ENCODE measurements around the gene CTNNBL1.

The CTNNBL1 gene

DNA sequence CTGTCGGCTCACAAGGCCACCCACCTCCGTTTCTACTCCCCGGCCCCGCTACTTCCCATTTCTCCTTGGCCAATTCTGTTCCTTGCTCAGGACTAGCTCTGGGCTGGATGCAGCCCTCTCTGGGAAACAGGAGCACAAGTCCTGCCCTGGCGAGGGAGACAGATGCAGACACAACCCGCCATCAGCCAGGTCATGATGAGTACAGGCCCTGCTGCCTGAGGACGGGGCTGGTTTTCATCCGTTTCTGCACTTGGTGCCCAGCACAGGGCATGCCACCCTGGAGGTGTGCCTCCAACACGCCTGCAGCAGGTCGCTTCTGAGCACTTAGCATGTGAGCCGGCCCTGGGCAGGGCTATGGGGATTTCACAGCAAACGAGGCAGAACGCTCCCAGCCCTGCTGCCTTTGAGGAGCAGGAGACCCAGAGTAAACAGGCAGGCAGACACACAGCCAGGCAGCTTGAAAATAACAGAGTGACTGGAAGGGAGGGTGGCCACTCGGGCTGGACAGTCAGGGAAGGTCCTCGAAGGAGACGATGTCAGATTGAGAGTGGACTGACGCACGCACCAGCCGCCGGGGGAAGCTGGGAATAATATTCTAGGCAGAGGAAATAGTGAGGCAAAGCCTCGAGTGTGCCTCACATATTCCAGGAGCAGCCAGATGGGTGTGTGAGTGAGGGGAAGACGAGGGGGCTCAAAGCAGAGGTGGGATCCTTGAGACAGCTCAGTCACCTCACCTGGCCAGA, 187.9 kb downstream of the CTNNBL1 start:
- no peak for DNase-seq
- H3K4me1 ChIP-seq = no peaks in the 10 kb centered on the region
- H3K27me3 ChIP-seq = peaks cover 0 to 22% of the 10 kb centered on the region in 2 donors
- H3K36me3 ChIP-seq = no peaks in the 10 kb centered on the region
- H3K27ac ChIP-seq = no peak overlapping the region
- no peak for TF ChIP-seq CTCF (IDR thresholded peaks at IDR 0.05)
- intact Hi-C loops (cut with DNase I; ENCODE audit: low total_unique reads) = no loop called here
- no peak overlapping the region for H3K4me3 ChIP-seq
- no peaks in the 10 kb centered on the region for H3K9me3 ChIP-seq

GRCh38 chr20:37882961-37883712, 189.3 kb downstream of the CTNNBL1 start:
- no peak for DNase-seq
- no peak overlapping the region for H3K4me3 ChIP-seq
- no peak for TF ChIP-seq CTCF (IDR thresholded peaks at IDR 0.05)
- no peak overlapping the region for H3K27ac ChIP-seq
- peaks cover 0 to 22% of the 10 kb centered on the region in 2 donors for H3K27me3 ChIP-seq
- H3K9me3 ChIP-seq = no peaks in the 10 kb centered on the region
- intact Hi-C loops (cut with DNase I; ENCODE audit: low total_unique reads) = no loop called here
- H3K36me3 ChIP-seq = no peaks in the 10 kb centered on the region
- H3K4me1 ChIP-seq = no peaks in the 10 kb centered on the region

DNA sequence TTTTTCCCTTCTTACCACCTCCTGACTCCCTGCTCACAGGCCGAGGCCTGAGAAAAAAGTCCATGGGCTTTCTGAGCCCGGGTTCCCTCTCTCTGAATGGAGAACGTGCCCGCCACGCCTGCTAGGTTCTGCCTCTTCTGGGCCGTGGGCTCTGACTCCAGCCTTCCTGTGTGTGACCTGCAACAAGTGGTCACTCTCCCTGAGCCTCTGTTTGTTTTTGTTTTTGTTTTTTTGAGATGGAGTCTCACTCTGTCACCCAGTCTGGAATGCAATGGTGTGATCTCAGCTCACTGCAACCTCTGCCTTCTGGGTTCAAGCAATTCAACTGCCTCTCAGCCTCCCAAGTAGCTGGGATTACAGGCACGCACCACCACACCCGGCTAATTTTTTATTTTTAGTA, 191.2 kb downstream of the CTNNBL1 start:
- no peak for DNase-seq
- Histone ChIP-seq H3K4me3 (no peak overlapping the region), H3K9me3 (no peaks in the 10 kb centered on the region), H3K36me3 (no peaks in the 10 kb centered on the region), H3K27ac (no peak overlapping the region), H3K4me1 (no peaks in the 10 kb centered on the region), H3K27me3 (peaks cover 0 to 22% of the 10 kb centered on the region in 2 donors)
- no peak for TF ChIP-seq CTCF (IDR thresholded peaks at IDR 0.05)
- intact Hi-C loops (cut with DNase I; ENCODE audit: low total_unique reads) = no loop called here

DNA sequence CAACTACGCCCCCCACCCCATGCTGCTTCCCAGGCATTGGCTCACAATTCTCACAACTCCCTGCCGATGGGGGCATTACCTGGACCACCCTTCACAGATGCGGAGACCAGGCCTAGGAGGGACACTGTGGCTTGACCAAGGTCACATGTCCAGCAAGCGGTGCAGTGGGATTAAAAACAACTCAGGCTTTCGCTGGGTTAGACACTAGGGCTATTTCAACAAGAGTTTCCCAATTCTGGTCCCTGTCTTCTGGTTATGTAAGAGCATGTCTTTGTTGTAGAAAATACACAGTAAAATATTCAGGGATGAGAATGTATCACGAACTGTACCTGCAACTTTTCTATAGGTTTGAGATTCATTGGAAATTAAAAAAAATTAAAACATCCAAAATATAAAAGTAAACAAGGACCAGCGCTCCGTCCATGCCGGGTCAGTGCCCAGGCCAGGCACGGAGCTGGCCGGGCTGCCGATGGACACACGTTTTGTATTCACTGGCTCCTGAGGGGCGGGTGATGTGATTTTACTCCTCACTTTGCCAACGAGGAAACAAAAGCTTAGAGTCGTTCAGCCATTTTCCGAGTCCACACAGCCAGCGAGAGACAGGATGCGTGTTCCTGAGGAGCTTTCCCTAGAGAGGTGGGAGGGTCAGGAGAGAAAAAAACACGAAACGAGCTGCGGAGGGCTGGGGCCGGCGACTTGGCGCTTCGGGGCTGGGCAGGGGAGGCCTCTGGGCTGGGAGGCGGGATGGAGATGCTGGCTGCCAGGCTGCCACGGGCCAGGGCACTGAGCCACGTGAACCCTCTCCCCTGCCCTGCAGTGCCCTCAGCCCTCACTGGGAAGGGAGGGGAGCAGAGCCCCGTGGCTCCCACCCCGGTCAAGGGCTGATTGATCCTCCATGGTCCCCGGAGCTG, 192.0 kb downstream of the CTNNBL1 start:
- intact Hi-C loops (cut with DNase I; ENCODE audit: low total_unique reads) = no loop called here
- DNase-seq = no peak
- no peak for TF ChIP-seq CTCF (IDR thresholded peaks at IDR 0.05)
- Histone ChIP-seq H3K4me3 (no peak overlapping the region), H3K27ac (no peak overlapping the region), H3K27me3 (peaks cover 0 to 22% of the 10 kb centered on the region in 2 donors), H3K36me3 (no peaks in the 10 kb centered on the region), H3K4me1 (no peaks in the 10 kb centered on the region), H3K9me3 (no peaks in the 10 kb centered on the region)

DNA sequence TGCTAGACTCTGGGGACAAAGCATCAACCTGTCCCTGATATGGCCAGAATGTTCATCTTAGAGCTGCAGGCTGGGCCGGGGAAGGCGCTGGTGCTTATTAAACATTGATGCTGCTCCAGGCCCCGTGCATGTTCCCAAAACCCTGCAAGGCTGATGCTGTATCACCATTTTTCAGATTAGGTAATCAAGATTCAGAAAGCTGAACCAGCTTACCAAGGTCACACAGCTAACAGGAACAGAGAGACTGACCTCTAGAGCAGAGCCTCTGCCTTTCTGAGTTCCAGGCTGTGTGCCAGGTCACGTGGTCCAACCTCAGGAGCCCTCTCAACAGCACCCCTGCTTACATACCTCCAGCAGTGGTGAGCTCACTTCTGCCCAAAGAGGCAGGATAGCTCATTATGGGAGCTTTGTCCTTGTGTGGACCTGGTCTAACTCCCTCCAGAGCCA, 193.0 kb downstream of the CTNNBL1 start:
- no peak for TF ChIP-seq CTCF (IDR thresholded peaks at IDR 0.05)
- no peak for DNase-seq
- Histone ChIP-seq H3K27ac (no peak overlapping the region), H3K27me3 (peaks cover 0 to 22% of the 10 kb centered on the region in 2 donors), H3K4me1 (no peaks in the 10 kb centered on the region), H3K4me3 (no peak overlapping the region), H3K9me3 (no peaks in the 10 kb centered on the region), H3K36me3 (no peaks in the 10 kb centered on the region)
- intact Hi-C loops (cut with DNase I; ENCODE audit: low total_unique reads) = no loop called here
